ENCODE measurements around the gene ITGBL1. TPM values are rescaled to one million over a fixed set of nuclear protein-coding genes. Genes with fewer than 3 reads are reported as not detected.

Gene ITGBL1
- total and polyA plus RNA-seq, 7 donors: 0.16 to 15.0 (median 1.6) TPM; not detected in 1

DNA sequence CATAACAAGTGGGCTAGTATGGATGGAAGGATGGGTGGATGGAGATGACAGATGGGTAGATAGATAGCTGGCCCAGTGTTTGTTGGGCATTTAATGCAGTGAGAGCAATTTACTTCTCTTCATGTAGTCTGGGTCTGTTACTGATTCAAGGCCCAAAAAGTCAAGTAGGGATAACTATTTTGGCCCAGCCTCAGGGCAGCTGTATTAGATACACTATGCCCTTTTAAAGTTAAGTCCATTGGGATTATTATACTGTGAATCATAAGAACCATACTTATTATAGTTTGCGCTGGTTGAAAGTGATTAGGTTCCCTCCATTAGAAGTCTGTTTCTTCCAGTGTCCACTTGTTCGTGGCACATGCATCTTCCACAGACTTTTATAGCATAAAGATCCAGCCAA is 4.7 kb downstream of the ITGBL1 start:
- TF ChIP-seq, protein P1, sequence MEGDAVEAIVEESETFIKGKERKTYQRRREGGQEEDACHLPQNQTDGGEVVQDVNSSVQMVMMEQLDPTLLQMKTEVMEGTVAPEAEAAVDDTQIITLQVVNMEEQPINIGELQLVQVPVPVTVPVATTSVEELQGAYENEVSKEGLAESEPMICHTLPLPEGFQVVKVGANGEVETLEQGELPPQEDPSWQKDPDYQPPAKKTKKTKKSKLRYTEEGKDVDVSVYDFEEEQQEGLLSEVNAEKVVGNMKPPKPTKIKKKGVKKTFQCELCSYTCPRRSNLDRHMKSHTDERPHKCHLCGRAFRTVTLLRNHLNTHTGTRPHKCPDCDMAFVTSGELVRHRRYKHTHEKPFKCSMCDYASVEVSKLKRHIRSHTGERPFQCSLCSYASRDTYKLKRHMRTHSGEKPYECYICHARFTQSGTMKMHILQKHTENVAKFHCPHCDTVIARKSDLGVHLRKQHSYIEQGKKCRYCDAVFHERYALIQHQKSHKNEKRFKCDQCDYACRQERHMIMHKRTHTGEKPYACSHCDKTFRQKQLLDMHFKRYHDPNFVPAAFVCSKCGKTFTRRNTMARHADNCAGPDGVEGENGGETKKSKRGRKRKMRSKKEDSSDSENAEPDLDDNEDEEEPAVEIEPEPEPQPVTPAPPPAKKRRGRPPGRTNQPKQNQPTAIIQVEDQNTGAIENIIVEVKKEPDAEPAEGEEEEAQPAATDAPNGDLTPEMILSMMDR (IDR thresholded peaks at IDR 0.05): no peak
- no peak for TF ChIP-seq EP300 (IDR thresholded peaks at IDR 0.05)
- TF ChIP-seq POLR2AphosphoS5 (IDR thresholded peaks at IDR 0.05): no peak
- no peak for TF ChIP-seq POLR2A (IDR thresholded peaks at IDR 0.05)
- no peaks in the 10 kb centered on the region for H3K9me3 ChIP-seq
- intact Hi-C loops (cut with DNase I): no loop called here
- no peak overlapping the region for H3K4me3 ChIP-seq
- no peak for DNase-seq
- 85 to 88% methylated on average over 2 of the region's 2 CpGs for WGBS, 2 donors
- no peaks in the 10 kb centered on the region for H3K36me3 ChIP-seq
- peaks cover 0 to 9% (median 0%) of the 10 kb centered on the region in 3 donors for H3K27me3 ChIP-seq
- peaks cover 0 to 14% (median 8%) of the 10 kb centered on the region in 4 donors for H3K4me1 ChIP-seq
- no peak overlapping the region for H3K27ac ChIP-seq

DNA sequence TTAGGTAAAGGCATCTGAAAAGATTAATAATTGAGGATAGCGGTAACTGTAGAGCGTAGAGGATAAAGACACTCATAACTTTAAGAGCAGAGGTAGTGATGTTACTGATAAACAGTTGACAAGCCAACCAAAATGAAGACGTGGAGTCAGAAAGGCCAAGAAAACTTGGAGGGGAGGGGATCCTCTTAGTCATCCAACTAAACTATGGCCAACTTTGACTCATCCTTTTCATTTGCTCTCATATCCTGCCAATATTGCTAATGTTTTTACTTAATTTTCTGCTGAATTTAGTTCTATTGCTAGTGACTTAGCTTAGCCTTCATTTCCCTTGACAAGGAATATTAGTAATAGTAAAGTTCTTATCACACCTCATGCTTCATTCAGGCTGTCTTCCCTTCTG is 13.4 kb downstream of the ITGBL1 start:
- 77 to 83% methylated on average over 3 of the region's 3 CpGs for WGBS, 2 donors
- TF ChIP-seq, protein P1 (IDR thresholded peaks at IDR 0.05): no peak
- TF ChIP-seq POLR2AphosphoS5 (IDR thresholded peaks at IDR 0.05) (no peak), POLR2A (IDR thresholded peaks at IDR 0.05) (no peak), EP300 (IDR thresholded peaks at IDR 0.05) (no peak)
- H3K9me3 ChIP-seq: no peaks in the 10 kb centered on the region

DNA sequence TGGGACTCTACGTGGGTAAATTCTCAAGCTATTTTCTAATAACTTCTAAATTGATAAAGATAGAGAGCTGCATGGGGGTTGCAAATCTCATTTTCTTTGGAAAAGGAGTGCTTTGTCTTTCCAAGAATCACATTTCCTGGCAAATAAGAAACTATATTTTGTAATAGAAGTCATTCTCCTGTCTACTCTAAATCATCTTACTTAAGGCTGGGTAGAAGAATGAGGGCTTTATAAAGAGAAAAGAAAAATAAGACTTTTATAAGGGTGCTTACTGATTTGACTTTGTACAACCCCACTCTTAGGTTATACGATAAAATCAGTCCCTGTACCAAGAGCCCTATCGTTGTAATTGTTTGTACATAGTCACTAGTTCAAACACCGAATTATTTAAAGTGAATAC is 14.9 kb downstream of the ITGBL1 start:
- no peaks in the 10 kb centered on the region for H3K4me1 ChIP-seq
- intact Hi-C loops (cut with DNase I): no loop called here
- H3K27me3 ChIP-seq: no peaks in the 10 kb centered on the region
- TF ChIP-seq POLR2AphosphoS5 (IDR thresholded peaks at IDR 0.05) (no peak), POLR2A (IDR thresholded peaks at IDR 0.05) (no peak), EP300 (IDR thresholded peaks at IDR 0.05) (no peak)
- TF ChIP-seq, protein P1 (IDR thresholded peaks at IDR 0.05): no peak
- 74 to 80% methylated on average over 4 of the region's 4 CpGs for whole genome bisulfite sequencing, 2 donors
- H3K4me3 ChIP-seq: no peak overlapping the region
- H3K36me3 ChIP-seq: no peaks in the 10 kb centered on the region
- DNase-seq: no peak
- H3K9me3 ChIP-seq: no peaks in the 10 kb centered on the region
- H3K27ac ChIP-seq: no peak overlapping the region

More for the DNA sequence above, 13.4 kb downstream of the ITGBL1 start:
- intact Hi-C loops (cut with DNase I): no loop called here
- no peaks in the 10 kb centered on the region for H3K27me3 ChIP-seq
- H3K4me1 ChIP-seq: no peaks in the 10 kb centered on the region
- H3K36me3 ChIP-seq: no peaks in the 10 kb centered on the region
- DNase-seq: no peak
- H3K27ac ChIP-seq: no peak overlapping the region
- no peak overlapping the region for H3K4me3 ChIP-seq

DNA sequence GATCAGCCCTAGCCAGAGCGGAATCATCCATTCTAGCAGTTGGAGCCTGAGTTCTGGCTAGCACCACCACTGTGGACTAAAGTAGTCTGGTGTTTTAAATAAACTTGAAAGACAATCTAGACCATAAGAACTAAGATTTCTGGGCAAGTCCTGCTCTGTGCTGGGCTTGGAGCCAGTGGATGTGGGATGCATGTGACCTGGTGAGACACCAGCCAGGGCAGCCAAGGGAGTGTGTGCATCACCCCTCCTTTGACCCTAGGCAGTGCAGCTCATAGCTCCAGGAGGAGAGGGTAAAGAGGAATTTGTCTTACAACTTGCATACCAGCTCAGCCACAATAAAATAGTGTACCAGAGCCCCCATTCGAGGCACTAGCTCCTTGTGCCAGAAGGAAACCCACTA is 21.0 kb downstream of the ITGBL1 start:
- intact Hi-C loops (cut with DNase I): no loop called here
- no peak for DNase-seq

More for the DNA sequence above, 21.0 kb downstream of the ITGBL1 start:
- WGBS, 2 donors: 63 to 78% methylated on average over 2 of the region's 2 CpGs
- H3K4me3 ChIP-seq: no peak overlapping the region
- no peaks in the 10 kb centered on the region for H3K9me3 ChIP-seq
- TF ChIP-seq POLR2A (IDR thresholded peaks at IDR 0.05) (no peak), POLR2AphosphoS5 (IDR thresholded peaks at IDR 0.05) (no peak), EP300 (IDR thresholded peaks at IDR 0.05) (no peak)
- TF ChIP-seq, protein P1 (IDR thresholded peaks at IDR 0.05): no peak
- H3K4me1 ChIP-seq: no peaks in the 10 kb centered on the region
- H3K27me3 ChIP-seq: no peaks in the 10 kb centered on the region
- H3K27ac ChIP-seq: no peak overlapping the region
- no peaks in the 10 kb centered on the region for H3K36me3 ChIP-seq

All from sigmoid colon (tissue), 7 donors.